ENCODE measurements around the gene CPD.
"Not testable (repeated sequence)": the region's sequence is repeated elsewhere in the genome, so short reads cannot be mapped to it uniquely, and the experiment has no call there.

Gene CPD

DNA sequence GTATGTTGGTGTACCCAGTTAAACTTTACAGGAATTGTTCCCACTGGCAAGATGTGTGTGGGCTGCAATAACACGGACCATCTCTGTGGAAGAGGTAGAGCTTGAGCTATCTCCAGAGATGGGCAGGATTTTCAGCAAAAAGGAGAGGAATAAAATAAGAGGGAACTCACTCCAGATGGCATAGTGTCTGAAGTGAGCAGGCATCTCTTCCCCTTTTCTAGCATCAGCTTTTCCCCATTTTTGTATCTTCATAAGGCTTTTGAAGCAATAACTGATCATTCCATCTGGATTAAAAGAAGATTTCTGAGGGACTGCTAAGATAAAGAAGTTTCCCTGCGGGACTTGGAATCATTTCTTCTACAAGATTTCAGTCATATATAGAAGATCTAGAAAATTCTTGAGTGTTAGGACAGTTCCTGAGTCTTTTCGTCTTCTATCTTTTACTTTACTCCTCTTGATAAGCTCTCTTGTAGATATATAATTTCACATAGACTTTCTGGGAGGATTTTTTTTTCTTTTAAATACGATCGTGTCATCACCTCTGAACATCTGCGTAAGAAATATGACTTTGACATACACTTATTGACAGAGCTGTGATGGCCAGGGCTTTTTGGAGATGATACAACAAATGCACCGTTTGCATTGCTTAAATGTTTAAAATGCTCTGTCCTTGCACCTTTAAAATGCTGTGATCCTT, 2.1 kb downstream of the CPD start:
- intact Hi-C loops (cut with DNase I), result loop anchor here (5.0 kb wide), 1 partner anchor 97 kb away; the partner anchor contains the start of gene GOSR1
- no peak for DNase-seq

DNA sequence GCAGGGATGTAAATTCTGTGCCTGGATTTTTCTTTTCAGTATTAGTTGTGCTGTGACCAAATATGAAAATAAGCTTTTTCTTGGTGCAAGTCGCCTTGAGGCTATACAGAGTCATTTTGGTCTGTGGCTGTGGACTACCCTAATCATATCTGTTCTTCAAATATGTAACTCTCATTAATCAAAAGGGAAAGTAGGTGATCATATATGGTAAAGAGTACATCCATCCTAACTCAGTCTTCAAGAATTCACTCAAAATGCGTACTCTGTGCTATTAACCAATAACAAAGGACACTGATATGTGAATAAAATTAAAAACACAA, 2.6 kb downstream of the CPD start:
- intact Hi-C loops (cut with DNase I), result loop anchor here (5.0 kb wide), 1 partner anchor 96 kb away; the partner anchor contains the start of gene GOSR1
- DNase-seq, result no peak

DNA sequence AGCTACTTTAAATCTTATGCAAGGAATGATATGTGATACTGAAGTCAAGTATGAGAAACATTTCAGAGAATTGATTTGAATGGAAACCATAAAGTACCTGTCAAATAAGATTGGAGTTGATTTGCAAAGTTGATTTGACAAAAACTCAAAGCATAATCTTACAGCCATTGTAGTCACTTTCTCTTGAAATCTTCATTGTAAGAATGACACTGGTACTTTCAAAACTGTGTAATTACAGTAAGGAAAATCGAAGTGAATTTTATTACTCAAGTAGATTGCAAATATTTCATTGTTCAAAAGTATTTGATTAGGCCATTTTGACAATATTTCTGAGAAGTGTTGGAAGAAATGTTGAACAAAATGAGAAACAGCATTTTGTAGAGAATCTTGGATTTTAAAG, 3.6 kb downstream of the CPD start:
- DNase-seq, result no peak
- intact Hi-C loops (cut with DNase I), result loop anchor here (5.0 kb wide), 1 partner anchor 95 kb away; the partner anchor contains the start of gene GOSR1

DNA sequence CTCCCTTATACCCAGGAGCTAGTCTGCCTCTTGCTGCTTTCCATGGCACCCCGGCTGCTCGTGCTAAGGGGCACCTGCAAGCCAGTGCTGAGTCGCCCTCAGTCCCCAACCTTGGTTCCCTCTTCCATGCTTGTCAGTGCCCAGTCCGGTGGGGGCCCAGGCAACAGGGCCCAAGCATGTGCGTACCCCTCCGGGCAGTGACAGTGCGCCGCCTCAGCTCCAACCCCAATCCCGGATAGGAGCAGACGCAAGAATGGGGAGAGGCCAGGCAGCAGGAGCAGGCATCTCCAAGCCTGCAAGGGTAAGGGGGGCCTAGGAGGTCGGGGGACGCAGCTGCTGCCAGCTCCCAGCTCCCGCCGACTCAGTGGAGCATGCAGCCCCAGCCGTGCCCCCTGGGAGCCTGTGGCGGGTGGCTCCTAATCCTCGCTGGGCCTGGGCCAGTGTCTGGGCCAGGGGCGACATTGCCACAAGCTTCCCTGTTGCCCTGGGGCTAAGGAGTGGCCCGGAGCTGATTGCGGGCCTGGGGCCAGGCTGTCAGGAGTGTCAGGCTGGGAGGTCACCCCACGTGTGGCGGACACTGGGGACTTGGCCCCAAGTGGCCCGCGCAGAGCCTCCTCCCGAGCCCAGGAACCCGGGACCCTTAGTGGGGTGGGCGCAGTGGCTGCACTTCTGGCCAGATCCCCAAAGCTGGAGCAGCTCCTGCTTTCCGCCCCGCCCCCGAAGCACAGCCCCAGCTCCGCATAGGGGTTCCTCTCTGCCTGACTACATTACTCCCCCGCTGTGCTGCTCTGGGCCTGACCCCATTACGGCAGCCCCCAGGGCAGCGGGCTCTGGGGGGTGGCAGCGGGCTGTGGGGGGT, 9.8 kb downstream of the CPD start:
- intact Hi-C loops (cut with DNase I), result no loop called here
- DNase-seq, result peak in 1 of 10 donors; percentile 82

DNA sequence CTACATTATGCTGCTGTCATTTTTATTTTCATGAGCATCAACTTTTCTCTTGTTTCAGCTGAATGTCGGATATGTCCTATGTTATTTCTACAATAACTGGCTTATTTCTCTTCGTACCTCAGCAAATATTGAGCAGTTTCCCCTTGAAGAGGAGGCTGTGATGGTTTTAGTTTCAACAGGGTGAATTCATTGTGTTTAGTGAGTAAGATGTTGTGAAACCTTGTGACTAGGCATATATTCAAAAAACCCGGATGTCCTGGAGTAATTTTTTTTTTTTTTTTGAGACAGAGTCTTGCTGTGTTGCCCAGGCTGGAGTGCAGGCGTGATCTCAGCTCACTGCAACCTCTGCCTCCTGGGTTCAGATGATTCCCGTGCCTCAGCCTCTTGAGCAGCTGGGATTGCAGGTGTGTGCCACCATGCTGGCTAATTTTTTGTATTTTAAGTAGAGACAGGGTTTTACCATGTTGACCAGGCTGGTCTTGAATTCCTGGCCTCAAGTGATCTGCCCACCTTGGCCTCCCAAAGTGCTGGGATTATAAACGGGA, 11.1 kb downstream of the CPD start:
- no peak for DNase-seq
- intact Hi-C loops (cut with DNase I), result no loop called here

DNA sequence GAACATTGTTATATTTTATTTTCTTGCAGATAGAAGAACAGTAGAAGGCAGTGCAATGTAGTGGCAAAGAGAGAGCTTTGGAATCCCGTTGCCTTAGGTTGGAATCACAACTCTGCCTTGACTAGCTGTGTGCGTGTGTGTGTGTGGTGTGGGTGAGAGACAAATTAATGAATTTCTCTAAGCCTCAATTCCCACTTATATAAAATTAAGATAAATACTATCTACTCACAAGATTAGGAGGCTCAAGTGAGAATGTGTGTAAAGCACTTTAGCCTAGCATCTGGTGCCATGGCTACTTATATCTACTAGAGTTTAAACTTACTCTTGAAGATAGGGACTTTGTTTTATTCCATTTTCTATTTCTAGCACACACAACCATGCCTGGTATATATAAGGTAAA, 12.8 kb downstream of the CPD start:
- no peak for DNase-seq
- intact Hi-C loops (cut with DNase I), result no loop called here

DNA sequence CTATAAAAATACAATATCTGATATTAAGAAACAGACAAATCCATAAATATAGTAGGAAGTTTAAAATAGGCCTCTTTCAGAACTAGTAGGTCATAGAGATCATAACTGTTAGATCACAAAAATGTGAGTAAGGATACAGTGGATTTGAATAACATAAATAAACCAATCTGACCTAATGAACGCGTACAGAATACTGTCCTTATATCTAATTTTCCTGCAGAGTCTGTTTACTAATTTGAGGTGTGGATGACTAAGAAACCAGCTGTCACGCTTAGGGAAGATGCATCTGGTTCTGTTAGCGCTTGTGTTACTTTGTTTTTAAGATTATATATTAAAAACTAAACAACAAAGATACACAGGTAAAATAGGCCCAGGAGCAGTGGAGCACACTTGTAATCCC, 14.8 kb downstream of the CPD start:
- intact Hi-C loops (cut with DNase I), result no loop called here
- DNase-seq, result no peak

DNA sequence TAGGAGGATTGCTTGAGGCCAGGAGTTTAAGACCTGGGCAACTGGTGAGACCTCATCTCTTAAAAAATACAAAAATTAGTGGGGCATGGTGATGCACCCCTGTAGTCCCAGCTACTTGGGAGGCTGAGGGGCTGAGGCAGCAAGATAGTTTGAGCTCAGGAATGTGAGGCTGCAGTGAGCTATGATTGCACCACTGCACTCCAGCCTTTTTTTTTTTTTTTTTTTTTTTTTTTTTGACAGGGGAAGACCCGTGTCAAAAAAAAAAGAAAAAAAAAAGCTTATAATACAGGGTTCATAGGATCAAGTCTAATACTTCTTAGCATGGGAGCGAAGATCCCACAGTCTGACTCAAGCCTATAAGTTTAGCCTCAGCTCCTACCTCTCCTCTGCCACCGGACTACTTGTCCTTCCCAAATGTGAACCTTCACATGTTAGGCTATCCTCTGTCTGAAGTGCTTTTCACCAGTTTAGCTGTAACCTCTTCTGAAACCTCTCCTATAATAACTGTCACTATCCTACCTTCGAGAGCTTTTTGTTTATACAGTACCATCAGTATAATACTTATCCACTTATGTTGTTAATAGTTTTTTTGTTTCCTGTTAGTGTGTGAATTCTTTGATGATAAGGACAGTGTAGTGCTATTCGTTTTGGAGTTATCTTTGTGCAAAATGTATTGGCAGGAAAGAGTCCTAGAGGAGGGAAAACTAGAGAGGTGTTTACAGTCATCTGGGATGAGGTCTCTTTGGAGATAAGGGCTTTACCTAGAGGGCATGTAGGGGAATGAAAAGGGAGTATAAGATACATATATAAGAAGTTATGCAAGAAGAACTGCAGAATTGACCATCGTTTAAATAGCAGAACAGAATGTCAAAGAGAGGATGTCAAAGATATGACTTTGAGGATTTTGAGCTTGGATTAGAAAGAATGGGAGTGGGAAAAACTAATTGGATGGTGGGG, 15.5 kb downstream of the CPD start:
- no peak for DNase-seq
- intact Hi-C loops (cut with DNase I), result no loop called here

DNA sequence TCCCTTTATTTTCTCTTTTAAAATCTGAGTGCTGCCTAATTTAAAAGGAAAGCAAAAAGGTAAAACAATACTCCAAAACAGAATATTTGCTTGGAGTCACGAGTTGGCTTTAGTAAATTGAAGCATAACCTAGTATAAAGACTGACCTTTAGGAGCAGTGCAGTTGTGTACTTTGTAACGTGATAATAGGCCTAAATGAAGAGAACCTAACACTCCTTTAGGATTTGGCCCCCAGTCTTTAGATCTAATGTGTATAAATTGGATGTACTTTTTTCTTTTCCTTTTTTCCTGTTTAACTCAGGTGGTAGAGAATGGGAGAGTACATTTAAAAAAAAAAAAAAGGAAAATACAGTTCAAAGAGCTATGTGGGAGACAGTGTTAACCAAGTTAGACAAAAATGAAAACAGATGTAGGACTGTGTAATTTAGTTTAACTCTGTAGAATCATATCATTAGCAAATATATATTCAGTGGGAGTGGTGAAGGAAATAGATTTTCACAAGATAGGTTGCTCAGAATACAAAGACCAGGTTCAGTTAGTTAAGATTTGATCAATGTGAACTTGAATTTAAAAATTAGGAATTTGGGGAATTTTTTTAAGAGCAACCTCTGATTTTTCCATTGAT, 16.8 kb downstream of the CPD start:
- no peak for DNase-seq
- intact Hi-C loops (cut with DNase I), result no loop called here

DNA sequence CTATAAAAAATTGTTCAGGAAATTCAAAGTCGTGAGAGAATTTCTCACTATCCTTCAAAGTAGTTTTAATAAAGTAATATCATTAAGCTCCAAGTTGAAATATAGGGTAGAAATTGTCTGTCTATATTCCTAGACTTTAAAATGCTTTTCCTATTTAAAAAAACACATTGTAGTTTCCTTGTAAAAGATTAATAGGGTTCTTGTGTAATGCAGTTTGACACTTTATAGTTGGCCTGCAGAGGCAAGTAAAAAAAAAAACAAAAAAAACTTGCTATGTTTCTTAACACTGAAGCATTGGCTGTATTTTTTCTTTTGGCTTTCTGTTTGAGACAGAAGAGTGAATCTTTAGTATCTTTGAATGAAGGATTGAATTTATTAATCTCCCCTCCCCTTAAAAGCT, 17.4 kb downstream of the CPD start:
- DNase-seq, result no peak
- intact Hi-C loops (cut with DNase I), result no loop called here

DNA sequence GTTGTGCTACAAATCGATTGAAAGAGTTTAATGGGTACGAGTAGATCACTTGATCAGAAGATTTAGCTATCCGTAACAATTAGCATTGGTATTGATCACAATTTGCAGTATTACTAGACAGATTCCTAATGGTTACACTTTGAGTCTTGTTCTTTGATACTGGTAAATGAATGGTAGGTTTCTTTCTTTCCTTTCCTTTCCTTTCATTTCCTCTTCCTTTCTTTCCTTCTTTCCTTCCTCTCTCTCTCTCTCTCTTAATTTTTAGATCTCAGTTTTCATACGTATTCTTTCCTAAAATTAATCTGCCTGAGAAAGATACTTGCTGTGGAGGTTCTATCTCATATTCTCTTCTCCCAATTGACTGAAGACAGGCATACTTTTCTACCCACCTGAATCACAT, 17.9 kb downstream of the CPD start:
- intact Hi-C loops (cut with DNase I), result no loop called here
- no peak for DNase-seq

DNA sequence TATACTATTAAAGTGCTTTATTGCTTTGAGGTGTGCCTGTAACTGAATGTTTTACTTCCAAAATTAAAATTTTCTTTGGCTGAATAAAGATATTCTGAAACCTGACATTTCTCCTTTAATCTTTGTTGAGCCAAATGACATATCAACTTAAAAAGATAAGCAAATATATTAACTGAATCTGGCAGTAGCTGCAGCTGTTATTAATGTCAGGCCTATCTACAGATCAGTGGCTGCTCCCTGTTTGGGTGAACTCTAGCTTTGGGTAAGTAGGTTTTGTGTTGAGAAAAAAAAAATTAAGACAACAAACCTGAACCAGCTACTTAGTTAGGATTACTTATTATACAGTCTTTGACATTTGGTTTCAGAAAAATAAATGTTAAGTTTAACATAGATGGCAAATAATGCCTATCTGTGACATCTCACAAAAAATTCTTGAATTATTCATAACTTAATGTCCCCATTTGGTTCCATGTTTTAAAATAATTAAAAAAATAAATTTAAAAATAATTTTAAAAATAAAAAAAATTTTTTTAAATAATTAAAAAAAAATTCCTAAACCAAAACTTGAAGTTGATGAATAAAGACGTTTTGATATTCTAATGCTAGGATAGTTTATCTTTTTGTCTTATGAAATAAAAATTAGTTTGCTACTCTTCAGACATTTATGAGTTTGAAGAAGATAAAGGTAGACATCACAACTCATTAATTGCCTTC, 19.8 kb downstream of the CPD start:
- DNase-seq, result no peak
- intact Hi-C loops (cut with DNase I), result no loop called here

DNA sequence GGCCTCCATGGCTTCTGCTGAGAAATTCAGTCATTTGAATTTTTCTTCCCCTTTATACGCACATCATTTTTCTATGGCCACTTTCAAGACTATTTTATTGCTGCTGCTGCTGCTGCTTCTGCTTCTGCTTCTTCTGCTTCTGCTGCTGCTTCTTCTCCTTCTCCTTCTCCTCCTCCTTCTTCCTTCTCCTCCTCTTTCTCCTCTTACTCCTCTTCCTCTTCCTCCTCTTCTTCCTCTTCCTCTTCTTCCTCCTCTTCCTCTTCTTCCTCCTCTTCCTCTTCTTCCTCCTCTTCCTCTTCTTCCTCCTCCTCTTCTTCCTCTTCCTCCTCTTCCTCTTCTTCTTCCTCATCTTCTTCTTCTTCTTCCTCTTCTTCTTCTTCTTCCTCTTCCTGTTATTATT, 22.4 kb downstream of the CPD start:
- DNase-seq, result no peak
- intact Hi-C loops (cut with DNase I), result no loop called here

DNA sequence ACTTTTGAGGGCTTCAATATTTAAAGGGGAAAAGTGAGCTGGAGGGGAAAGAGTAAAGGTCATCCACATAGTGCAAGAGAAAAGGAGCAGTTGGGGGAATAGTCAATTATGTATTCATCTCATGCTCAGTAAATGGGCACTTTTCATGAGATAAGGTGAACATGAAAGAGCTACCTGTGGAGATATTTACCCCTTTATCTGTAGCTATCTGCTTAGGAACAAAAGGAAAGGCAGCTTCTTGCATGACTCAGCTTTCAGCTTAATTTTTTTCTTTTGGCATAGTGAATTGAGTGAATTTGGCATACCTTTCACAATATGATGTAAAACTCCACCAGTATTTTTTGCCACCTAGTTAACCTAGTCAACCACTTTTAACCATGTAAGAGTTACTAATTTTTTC, 26.4 kb downstream of the CPD start:
- DNase-seq, result no peak
- intact Hi-C loops (cut with DNase I), result no loop called here

DNA sequence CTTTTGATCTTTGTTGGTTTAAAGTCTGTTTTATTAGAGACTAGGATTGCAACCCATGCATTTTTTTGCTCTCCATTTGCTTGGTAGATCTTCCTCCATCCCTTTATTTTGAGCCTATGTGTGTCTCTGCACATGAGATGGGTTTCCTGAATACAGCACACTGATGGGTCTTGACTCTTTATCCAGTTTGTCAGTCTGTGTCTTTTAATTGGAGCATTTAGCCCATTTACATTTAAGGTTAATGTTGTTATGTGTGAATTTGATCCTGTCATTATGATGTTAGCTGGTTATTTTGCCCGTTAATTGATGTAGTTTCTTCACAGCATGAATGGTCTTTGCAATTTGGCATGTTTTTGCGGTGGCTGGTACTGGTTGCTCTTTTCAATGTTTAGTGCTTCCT, 31.9 kb downstream of the CPD start:
- intact Hi-C loops (cut with DNase I); DNase-seq: not testable (repeated sequence)

DNA sequence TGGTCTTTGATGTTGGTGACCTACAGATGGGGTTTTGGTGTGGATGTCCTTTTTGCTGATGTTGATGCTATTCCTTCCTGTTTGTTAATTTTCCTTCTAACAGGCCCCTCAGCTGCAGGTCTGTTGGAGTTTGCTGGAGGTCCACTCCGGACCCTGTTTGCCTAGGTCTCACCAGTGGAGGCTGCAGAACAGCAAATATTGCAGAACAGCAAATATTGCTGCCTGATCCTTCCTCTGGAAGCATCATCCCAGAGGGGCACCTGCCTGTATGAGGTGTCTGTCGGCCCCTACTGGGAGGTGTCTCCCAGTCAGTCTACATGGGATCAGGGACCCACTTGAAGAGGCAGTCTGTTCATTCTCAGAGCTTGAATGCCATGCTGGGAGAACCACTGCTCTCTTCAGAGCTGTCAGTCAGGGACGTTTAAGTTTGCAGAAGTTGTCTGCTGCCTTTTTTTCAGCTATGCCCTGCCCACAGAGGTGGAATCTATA, 33.3 kb downstream of the CPD start:
- intact Hi-C loops (cut with DNase I); DNase-seq: not testable (repeated sequence)

DNA sequence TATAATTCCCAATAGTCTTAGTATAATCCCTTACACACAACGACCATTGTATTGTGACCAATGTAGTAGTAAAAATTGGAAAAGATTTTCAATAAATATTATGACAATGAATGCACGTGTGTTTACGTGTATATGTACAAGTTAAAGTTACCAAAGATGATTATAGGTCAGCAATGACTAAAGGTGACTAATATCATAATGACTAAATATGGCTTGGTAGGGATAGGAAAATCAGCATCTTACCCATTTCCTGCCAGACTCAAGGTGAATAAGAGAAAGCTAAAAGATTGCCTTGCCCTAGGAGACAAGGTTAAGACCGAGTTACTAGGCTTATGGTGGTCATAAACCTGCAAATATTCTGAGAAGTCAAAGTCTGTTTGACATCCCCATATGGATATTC, 34.4 kb downstream of the CPD start:
- no peak for DNase-seq
- intact Hi-C loops (cut with DNase I), result no loop called here

DNA sequence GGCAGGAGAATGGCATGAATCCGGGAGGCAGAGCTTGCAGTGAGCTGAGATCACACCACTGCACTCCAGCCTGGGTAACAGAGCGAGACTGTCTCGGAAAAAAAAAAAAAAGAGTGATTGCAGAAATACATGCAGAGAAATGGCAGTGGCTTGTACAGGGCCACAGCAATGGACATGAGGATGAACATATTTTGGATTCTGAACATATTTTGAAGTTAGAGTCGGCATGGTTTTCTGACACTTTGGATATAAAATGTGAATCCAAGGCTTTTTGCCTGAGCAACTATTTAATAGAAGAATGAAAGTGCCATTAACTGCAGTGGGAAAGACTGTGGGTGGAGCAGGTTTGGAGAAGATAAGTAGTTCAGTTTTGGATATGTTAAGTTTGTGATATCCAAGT, 35.8 kb downstream of the CPD start:
- no peak for DNase-seq
- intact Hi-C loops (cut with DNase I), result no loop called here

DNA sequence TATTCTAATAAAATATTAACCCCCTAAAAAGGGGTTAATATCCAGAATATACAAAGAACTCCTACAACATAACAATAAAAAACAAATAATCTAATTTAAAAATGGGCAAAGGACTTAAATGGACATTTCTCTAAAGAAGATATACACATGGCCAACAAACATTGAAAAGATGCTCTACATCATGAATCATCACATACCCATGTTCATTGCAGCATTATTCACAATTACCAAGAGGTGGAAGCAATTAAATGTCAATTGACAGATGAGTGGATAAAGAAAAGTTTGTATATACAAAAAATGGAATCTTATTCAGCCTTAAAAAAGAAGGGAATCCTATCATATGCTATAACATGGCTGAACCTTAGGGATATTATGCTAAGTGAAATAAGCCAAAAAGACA, 36.8 kb downstream of the CPD start:
- intact Hi-C loops (cut with DNase I), result no loop called here
- DNase-seq, result no peak

All from posterior cingulate gyrus (tissue), 11 donors.